IPS-11a (cell line): ENCODE data around the gene CS.
A peak's percentile ranks its signal among the peaks of the same experiment; 100 is the strongest.

Experiments used
- H3K4me3 ChIP-seq: one replicate; pipeline ENCODE4 v1.5.1; 2013; ENCODE audit warnings: low read depth, low read length, control low read depth

Gene CS

DNA sequence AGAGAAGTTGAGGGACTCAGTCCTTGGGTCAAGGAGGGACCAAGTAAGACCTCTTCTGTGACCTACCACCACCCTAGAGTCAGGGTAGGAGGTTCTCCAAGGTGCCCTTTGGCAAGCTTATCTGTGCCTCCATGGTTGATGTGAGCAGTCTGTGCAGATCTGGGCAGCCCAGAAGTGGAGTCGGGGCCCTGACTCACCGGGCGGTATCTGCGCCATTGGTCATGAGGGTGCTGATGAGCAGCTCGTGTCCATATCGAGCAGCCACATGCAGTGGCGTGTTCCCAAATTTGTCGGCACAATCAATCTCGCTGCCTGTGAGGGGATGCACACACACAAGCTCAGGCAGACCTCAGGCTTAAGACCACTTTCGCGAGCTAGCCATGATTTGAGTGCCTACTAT is 47.0 kb downstream of the CS start:
- H3K4me3 ChIP-seq = no peak overlapping the region

DNA sequence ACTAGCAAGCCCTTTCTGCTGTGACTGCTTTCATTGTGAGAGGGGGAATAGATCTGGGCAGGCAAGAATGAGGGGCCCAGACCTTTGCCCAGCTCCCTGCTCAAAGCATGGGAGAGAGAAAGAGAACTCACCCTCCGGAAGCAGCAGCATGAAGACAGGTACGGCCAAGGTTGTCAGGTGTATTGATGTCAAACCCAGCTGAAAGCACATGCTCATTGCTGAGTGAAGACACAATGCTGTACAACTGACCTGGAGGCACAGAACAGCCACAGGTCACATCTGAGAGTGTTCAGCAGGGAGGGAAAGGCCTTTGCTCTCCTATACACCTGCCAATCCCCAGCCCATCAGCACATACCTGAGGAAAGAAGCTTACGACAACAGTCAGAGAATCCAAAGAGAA is 47.5 kb downstream of the CS start:
- H3K4me3 ChIP-seq = no peak overlapping the region

DNA sequence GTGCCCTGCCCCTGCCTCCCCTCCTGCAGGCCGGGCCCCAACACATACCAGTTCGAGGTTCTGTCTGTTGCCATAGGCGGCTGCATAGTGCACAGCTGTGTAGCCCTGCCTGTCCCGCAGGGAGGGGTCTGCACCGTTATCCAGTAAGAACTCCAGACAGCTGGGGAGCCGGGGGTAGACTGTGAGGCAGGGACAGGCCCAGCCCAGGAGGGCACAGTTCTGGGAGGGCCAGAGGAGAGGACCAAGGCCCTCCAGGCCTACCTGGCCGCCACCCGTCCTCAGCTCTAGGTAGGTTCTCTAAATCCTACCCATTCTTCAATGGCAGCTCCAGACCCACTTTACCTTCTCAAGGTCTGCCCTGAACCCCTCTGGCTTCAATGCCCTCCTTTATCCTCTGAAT is 51.4 kb downstream of the CS start:
- H3K4me3 ChIP-seq = no peak overlapping the region

DNA sequence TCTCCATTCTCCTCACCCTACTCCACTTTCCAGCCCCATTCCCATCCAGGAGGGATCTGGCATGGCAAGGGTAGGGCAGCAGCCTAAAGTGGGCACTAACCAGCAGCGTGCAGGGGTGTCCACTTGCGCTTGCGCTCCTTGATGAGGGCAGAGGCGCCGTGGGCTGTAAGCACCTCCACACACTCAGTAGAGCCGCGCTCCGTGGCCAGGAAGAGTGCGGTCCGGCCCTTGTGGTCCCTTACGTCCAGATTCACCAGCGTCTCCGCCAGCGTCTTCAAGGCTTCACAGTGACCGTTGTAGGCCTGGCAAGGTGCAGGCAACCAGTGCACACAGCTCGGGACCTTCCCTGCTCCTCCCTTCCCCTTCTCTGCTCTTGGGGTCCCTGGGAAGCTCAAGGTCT is 52.2 kb downstream of the CS start:
- no peak overlapping the region for H3K4me3 ChIP-seq

DNA sequence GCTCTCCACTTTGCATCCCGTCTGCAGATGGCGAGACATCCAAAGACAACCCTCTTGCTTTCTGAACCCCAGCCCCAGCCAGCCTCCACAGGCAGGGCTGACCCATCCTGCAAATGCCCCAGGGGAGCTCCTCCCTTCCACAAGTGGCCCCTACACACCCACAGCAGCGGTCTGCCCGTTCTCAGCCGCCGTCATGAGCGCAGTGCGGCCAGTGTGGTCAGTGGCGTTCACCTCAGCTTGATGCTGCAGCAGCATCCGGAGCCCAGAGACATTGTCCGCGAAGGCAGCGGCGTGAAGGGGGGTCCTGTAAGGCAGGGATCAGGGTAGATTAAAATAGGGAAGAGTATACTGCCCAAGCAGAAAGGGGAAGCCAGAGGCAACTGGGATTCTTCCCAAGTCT is 55.6 kb downstream of the CS start:
- H3K4me3 ChIP-seq = no peak overlapping the region

DNA sequence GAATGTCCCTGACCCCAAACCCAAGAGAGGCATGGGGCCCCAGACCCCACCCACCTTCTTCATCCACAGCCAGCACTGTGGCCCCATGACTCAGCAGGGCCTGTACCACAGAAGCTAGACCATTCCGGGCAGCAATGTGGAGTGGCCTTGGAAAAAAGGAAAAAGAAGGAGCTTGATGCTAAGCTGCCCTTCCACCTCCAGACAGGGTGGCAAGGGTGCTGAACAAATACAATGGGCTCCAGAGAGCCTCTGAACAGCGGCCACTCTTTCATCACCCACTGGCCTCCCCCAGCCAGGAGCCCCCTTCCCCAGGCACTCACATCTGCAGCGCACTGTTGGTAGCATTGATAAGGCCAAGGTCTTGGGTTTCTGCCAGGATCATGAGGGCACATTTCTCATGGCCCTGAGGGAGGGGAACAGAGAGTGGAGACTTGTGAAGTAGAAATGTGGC is 56.4 kb downstream of the CS start:
- no peak overlapping the region for H3K4me3 ChIP-seq

DNA sequence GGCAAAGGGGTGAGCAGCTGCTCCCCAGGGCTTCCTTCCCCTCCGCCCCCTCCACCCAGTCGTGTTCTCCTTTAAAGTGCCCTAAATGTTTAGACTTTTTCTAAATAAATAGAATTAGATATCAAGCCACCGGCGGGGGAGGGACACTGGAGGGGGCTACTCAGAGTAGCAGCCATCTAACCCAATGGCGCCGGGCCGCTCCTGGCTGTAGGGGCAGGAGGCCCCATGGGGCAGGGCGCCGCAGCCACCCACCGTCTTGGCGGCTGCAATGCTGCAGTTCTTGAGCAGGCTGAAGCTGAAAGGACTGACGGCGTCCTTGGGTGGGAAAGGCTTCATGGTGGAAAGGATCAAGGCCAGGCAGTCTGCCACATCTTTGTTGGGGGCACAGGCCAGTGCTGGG is 57.1 kb downstream of the CS start:
- H3K4me3 ChIP-seq = no peak overlapping the region

DNA sequence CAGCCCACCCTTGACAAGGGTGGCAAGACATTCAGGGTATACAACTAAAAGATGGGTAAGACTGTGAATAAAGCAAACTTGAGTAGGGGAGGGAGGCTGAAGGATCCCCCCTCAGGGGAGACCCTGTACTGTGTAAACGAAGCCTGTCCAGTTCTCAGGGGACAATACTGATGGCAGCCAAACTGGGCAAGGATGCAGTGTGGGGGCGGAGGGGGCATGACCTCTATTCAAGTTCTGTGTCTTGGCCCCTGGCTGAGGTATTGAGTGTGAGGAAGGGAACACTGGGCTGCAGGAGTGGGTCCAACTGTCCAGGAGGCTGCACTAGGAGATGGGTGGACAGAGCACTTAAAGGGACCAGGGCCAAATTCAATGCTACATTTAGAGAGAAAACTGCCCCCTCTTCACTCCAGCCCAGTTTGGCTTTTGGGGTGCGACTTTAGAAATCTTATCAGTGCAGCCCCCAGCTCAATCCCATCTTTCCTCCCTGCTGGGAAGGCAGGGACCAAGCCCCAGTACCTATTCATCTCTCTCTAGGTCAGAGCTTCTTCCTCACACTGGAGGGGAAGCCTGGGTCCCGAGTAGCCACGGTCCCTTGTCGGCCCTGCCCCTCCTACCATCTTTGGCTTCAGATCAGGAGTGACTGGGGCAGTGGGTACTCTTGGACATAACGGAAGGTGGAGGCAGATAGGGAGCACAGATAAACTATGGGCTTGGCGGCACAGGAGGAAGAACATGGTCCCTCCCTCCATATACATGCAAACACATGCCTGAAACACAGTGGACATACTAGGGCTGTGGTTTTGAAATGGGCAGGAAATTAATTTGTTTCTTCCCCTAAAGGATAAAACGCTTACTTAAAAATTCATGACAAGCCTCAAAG is 58.5 kb downstream of the CS start:
- H3K4me3 ChIP-seq = no peak overlapping the region

DNA sequence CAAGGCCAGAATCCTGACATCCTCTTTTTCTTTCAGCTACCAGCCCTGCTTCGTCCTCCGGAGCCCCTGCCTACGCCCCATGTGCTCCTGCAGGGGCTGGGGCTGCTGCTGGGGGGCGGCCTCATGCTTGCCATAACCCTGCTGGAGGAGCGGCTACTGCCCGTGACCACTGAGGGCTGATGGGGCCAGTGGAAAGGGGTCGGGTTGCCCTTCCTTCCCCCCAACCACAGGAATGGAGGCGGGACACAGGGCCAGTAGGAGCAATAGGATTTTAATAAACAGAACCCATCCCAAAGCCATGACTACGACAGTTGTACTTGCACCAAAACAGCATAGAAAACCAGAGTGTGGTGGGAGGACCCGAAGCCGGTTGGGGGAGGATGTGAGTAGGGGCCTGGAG is 62.6 kb downstream of the CS start:
- H3K4me3 ChIP-seq = no peak overlapping the region

DNA sequence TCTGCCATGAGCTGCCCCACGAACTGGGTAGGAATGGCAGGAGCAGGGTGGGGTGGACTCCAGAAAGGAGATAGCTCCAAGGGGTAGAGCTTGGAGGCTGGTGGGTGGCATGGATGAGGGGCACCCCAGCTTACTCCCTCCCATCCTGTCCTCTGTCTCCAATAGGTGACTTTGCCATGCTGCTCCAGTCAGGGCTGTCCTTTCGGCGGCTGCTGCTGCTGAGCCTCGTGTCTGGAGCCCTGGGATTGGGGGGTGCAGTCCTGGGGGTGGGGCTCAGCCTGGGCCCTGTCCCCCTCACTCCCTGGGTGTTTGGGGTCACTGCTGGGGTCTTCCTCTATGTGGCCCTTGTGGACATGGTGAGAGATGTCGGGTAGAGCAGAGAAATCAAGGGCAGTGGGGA is 63.1 kb downstream of the CS start:
- H3K4me3 ChIP-seq = no peak overlapping the region

DNA sequence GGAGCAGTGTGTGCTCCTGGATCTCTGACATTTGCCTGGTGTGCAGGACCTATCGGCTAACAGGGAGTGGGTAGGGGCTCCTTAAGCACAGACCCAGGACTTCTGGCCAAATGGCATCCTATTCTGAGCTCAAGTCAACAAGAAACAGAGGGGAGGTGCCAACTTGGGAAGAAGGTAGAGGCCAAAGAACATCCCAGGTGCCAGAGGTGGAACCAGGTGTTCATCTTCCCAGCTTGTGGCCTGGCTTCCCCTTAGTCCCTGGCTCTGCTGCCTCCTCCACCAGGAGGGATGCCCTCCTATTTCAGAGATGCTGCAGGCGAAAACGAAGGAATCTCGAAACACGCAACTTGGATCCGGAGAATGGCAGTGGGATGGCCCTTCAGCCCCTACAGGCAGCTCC is 64.0 kb downstream of the CS start:
- no peak overlapping the region for H3K4me3 ChIP-seq

DNA sequence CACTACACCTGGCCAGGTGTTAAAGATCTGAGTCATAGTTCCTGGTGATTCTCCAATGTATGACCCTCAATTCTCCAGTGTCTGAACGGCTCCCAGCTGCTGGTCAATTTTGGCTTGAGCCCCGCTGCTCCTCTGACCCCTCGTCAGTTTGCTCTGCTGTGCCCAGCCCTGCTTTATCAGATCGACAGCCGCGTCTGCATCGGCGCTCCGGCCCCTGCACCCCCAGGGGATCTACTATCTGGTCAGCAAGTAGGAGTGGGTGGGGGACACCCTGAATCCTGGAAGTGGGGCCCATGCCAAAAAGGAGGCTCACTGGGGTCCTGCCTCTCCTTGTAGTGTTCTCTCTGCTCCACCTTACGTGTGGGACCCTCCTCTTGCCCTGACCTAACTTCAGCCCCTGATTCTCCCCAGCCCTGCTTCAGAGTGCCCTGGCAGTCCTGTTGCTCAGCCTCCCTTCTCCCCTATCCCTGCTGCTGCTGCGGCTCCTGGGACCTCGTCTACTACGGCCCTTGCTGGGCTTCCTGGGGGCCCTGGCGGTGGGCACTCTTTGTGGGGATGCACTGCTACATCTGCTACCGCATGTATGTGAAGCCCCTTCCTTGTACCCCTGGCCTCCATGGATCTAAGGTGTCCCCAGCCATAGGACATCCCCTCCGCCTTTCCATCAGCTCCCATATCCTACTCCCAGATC is 65.2 kb downstream of the CS start:
- no peak overlapping the region for H3K4me3 ChIP-seq

DNA sequence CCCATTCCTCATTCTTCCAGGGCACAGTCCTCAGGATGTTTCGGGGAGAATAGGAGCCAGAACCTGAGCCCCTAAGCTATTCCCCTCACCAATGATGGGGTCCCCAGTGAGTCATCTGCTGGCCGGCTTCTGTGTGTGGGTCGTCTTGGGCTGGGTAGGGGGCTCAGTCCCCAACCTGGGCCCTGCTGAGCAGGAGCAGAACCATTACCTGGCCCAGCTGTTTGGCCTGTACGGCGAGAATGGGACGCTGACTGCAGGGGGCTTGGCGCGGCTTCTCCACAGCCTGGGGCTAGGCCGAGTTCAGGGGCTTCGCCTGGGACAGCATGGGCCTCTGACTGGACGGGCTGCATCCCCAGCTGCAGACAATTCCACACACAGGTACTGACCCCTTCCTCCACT is 68.9 kb downstream of the CS start:
- no peak overlapping the region for H3K4me3 ChIP-seq

DNA sequence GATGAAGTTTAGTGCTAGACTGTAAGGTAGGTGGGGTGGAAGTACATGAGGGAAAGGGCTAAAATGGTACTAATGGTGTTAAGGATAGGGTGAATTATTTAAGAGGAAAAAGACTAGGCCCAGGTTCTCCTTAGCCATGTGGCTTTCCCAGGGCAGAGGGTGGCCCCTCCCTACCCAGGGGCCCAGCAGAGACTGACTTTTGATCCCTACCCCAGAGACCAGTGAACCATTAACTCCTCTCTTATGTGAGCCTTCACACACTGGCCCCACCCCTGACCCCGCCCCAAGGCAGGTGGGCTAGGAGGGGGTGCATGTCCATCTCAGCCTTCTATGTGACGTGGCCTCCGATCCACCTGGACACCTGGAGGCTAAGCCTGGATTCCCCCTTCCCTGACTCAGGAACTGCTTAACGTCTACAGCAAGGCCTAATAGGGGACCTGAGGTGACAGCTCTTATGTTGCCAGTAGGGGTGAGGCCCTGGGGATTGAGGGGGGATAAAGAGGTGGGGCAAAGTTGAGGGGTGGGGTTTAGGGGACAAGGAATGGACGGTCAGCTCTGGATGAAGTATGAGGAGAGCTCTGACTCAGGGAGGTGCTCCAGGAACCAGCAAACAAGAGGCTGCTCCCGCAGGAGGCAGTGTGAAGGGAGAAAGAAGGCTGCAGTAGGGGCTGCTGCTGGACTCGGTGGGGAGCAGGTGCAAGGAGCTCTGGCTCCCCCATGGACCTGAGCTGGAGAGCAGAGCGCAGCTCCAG is 69.5 kb downstream of the CS start:
- no peak overlapping the region for H3K4me3 ChIP-seq

DNA sequence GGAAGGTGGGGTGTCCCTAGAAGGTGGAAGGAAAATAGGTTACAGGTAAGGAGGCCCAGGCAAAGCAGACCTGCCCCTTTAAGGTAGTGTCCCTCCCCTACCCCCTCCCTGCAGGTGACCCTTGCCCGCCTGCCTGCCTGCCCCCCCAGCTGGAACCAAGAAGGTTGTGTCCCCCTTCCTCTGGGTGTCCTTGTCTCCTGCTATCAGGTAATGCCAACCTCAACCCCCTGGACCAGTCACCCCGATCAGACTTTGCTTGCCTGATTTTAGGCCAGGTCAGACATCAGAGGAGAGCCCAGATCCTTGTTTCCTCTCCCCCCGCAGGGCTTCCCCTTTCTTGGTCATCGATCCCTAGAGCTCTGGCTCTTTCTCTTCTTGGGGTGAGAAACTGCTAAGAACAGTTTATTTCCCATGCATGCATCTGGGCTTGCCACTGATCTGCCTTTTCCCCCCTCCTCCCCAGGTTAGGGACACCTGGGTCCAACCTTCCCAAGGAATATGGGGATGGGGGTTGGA is 70.2 kb downstream of the CS start, which contains the start of gene SLC39A5:
Gene SLC39A5, plus strand, starts transcription at position 136 of the 516 bp plus-strand sequence. CDS start 1,224 bp downstream, outside the sequence.
- H3K4me3 ChIP-seq = no peak within 1 kb of the TSS

DNA sequence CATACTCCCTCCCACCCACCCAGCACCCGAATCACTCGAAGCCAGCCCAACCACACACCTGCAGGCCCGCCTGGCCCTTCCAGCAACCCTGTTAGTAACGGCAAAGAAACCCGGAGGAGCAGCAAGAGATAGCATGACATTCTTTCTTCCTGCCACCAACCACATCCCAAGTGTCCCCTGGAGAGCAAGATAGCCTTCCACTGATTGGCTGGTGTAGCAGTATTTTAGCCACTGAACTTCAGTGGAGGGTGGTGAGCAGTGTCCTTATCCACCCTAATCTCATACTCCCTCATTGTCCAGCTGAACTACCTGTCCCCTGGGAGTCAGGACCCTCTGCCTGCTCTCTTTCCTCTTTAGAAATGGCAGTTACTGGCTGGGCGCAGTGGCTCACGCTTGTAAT is 71.0 kb downstream of the CS start:
- H3K4me3 ChIP-seq = no peak overlapping the region

DNA sequence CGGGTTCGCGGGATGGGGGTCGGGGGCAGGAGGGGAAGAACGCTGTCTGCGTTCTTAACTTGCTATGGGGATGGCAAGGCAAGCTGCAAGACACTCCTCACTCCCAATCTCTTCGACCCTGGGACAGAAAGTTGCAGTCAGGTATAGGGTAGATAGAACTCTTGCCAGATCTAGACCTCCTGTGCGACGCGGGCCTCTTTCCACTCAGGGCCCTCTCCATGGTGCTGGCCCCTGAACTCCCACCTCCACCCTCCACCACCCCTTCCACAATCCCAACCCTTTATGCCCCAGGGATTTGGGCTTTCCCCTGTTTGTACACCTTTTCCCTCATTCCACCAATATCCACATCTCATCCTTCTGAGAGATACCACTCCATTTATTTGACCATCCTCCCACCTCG is 75.2 kb downstream of the CS start:
- H3K4me3 ChIP-seq = no peak overlapping the region

DNA sequence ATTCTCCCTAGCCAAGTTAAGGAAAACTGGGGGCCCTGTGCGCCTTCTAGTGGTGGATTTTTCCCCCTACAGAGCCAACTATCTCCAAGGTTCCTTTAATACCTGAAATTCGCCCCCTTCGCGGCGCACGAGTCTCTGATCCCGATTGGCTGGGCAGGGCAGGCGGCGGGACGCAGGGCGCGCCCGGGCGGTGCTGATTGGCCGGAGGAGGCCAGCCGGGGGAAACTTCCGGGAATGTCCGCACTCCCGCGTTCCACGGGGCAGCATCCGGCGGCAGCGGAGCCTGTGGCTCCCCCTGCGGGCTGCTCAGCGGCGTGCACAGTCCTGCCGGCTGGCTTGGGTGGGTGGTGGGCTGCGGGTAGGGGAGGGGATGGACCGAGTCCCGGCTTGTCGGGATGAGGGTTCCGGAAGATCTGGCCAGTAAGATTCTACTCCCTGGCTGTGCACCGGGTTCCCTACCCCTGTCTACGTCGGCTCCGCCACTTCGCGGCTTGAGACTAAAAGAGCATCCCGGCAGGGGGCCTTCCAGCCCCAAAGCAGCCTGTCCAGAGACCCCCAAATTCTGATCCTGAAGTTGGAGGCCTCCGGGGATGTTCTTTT is 75.9 kb downstream of the CS start, which contains the start of gene NABP2:
Gene NABP2, plus strand, starts transcription at position 241 of the 600 bp plus-strand sequence. CDS start 515 bp downstream, outside the sequence.
- H3K4me3 ChIP-seq = peak within 1 kb of the TSS; percentile 71

DNA sequence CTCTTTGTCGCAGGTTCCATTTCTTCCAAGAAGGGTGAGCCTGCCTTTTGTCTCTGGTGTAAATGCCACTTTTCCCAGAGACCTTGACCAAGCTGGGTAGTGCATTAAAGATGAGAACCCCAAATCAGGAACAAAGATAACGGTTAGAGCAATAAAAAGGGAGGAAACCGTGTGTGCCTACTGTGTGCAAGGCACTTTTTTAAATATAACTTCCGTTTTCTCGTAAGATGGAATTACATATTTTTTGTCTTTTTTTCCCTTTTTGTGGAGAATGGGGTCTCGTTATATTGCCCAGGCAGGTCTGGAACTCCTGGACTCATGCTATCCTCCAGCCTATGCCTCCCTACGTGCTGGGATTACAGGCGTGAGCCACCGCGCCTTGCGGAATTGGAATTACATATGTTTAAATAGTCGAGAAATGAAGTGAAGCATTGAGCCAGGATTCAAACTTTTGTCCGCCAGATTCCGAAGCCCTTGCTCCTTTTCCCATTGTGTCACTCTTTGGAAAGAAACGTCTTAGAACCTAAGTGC is 76.5 kb downstream of the CS start:
- H3K4me3 ChIP-seq = no peak overlapping the region

DNA sequence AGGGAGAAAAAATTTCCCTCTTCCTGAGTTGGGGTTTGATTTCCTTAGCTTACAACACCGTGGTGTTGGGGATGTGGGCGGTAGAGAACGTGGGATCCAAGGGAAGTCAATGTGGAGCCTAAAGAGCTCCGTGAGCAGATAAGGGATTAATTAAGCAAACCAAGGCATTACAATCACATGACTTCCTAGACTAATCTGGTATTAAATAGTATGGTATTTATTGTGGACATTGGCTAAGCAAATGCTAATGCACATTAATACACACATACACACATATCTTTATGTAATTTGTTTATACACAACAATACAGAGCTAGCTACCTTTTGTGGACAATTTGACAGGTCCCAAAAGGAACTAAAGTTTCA is 77.6 kb downstream of the CS start:
- peak overlapping the region; percentile 92 for H3K4me3 ChIP-seq
